H1 (cell line): ENCODE measurements around the gene ADAM12. TPM values are rescaled to one million over a fixed set of nuclear protein-coding genes. Genes with fewer than 3 reads are reported as not detected.

Experiments used
- CBX5 ChIP-seq: fragments of 300-800, 300-1000 bp; sonication (generic); IDR thresholded peaks from 2 replicates; pipeline ENCODE4 v1.7.1; 2016; ENCODE audit warnings: antibody characterized with exemption, low read length, low read depth
- CBX8 ChIP-seq: fragments of 300-800, 300-1000 bp; sonication (generic); IDR thresholded peaks from 2 replicates; pipeline ENCODE4 v1.7.1; 2016; ENCODE audit warnings: low read depth, low read length, borderline replicate concordance
- EP300 ChIP-seq, 2 experiments: IDR thresholded peaks; 1 replicate in 1 of 2; 2 replicates in 1 of 2; pipeline ENCODE4 v1.6.1; 2011 to 2012; ENCODE audit warnings: low read depth in 2 of 2, low read length in 2 of 2, mild to moderate bottlenecking in 2 of 2, borderline replicate concordance in 1 of 2, inconsistent platforms in 1 of 2, moderate library complexity in 1 of 2
- HDAC6 ChIP-seq: IDR thresholded peaks from one replicate; pipeline ENCODE4 v1.7.1; 2012; ENCODE audit warnings: low read depth, mild to moderate bottlenecking, inconsistent platforms, low read length, moderate library complexity
- SP2 ChIP-seq: IDR thresholded peaks from 2 replicates; pipeline ENCODE4 v1.6.1; 2012; ENCODE audit warnings: mild to moderate bottlenecking, low read length, inconsistent platforms
- polyA plus RNA-seq, 7 experiments: library from polyadenylated mRNA; depleted of rRNA in 3 of 7; stranded (reverse) in 5 of 7; unstranded in 2 of 7; fragments of >200 nt in 5 of 7; fragments of 200-250 nt in 2 of 7; gene quantifications; 1 replicate in 5 of 7; 2 replicates in 1 of 7; 4 replicates in 1 of 7; pipeline versions ENCODE4 v1.2.1 to v1.2.3, GENCODE V29; 2011 to 2013; ENCODE audit warnings: missing spikeins in 2 of 7, mixed read lengths in 2 of 7
- total RNA-seq: library from RNA; stranded (reverse); fragmentation: NEBNext Ultra II Directional; extraction: Animal tissue kit (Norgen Biotek cat#: 25700); gene quantifications from 2 replicates; pipeline ENCODE4 v1.2.1, GENCODE V29; 2021
- TF ChIP-seq, protein P1 (sequence below): IDR thresholded peaks from 2 replicates; pipeline ENCODE4 v1.6.1; 2011; ENCODE audit warnings: low read length, improper control_type of control experiment
- TF ChIP-seq, protein P2 (sequence below): IDR thresholded peaks from 2 replicates; pipeline ENCODE4 v1.6.1; 2011; ENCODE audit warnings: low read depth, mild to moderate bottlenecking, low read length; ENCODE audit not compliant: insufficient read depth

ADAM12 gene
- total and polyA plus RNA-seq, 2 of the 8 experiments (the other 6 are each of a cell fraction or from before 2014, with no cell fraction given): 0.07 to 0.17 TPM

DNA sequence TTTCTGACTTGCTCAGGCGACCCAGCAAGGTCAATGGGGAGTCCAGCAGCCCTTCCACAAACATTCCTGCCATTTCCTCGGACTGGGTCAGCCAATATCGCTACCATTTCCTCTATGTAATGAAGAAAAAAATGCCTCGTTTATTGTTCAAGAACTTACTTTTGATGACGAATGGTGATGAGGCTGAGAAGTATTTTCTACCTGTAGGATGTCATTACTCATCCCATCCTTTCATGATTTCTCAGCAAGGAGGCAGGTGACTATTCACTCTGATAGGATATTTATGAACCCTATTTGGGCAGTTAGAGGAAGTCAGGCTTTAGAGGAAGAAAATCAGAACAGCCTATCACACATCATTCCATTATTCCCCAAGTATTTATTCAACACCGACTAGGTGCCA is 313.3 kb downstream of the ADAM12 start (continued):
- TF ChIP-seq CBX5 (no peak), CBX8 (no peak), EP300 (IDR thresholded peaks at IDR 0.05; ENCODE audit: borderline replicate concordance in 1 of 2, low read depth in 2 of 2, low read length in 2 of 2) (no peak), SP2 (no peak), HDAC6 (no peak)
- TF ChIP-seq, protein P1, sequence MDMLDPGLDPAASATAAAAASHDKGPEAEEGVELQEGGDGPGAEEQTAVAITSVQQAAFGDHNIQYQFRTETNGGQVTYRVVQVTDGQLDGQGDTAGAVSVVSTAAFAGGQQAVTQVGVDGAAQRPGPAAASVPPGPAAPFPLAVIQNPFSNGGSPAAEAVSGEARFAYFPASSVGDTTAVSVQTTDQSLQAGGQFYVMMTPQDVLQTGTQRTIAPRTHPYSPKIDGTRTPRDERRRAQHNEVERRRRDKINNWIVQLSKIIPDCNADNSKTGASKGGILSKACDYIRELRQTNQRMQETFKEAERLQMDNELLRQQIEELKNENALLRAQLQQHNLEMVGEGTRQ: no peak
- TF ChIP-seq, protein P2, sequence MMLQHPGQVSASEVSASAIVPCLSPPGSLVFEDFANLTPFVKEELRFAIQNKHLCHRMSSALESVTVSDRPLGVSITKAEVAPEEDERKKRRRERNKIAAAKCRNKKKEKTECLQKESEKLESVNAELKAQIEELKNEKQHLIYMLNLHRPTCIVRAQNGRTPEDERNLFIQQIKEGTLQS: no peak
- TF ChIP-seq, all 59 proteins: peak for 0
